ENCODE results near the gene CAND2. TPM values are rescaled to one million over a fixed set of nuclear protein-coding genes. Genes with fewer than 3 reads are reported as not detected.
A peak's percentile ranks its signal among the peaks of the same experiment; 100 is the strongest.
"Not testable (repeated sequence)": the region's sequence is repeated elsewhere in the genome, so short reads cannot be mapped to it uniquely, and the experiment has no call there.

The CAND2 gene
- total and polyA plus RNA-seq, 2 donors: 10.7 to 10.8 TPM

DNA sequence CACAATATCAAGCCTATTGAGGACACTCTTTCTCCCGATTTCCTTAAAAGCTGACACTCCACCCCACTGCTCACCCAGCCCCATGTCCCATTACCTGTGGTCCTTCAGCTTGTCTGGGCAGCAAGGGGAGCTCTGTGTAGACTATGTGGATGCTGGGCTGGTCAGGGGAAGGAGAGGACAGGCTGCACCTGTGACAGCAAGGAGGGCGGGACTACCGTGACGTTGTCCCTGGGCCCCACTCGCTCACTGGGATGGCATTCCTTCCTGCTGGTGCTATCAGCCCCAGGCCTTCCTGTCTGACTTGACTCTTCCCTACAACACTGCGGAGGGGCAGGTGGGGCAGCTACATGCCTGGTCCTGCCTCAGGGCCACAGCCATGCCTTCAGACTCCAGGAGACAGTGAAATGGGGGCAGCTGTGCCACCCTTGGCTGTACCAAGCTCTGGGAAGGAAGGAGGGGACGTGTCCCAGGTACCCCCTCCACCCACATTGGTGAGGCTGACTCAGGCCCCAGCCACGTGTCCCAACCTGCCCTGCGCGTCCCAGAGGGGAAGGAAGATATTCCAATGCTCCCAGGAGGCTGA is 37.3 kb upstream of the CAND2 start, which contains the start of gene TMEM40:
TSS of gene TMEM40 (minus strand) at position 163 of the 583 bp plus-strand sequence. CDS start 9,427 bp downstream, outside the sequence.
- peak within 1 kb of the TSS; percentile 87 for H3K27ac ChIP-seq (ENCODE audit: low read depth)
- WGBS: 84% methylated on average over 10 of the region's 10 CpGs
- DNase-seq (ENCODE audit: extremely low spot score): peak; percentile 74
- no peak within 1 kb of the TSS for H3K4me3 ChIP-seq (ENCODE audit: low read depth, low read length)
- H3K36me3 ChIP-seq (ENCODE audit: insufficient read depth): no peaks in the 10 kb centered on the region
- no peaks in the 10 kb centered on the region for H3K4me1 ChIP-seq (ENCODE audit: insufficient read depth)

DNA sequence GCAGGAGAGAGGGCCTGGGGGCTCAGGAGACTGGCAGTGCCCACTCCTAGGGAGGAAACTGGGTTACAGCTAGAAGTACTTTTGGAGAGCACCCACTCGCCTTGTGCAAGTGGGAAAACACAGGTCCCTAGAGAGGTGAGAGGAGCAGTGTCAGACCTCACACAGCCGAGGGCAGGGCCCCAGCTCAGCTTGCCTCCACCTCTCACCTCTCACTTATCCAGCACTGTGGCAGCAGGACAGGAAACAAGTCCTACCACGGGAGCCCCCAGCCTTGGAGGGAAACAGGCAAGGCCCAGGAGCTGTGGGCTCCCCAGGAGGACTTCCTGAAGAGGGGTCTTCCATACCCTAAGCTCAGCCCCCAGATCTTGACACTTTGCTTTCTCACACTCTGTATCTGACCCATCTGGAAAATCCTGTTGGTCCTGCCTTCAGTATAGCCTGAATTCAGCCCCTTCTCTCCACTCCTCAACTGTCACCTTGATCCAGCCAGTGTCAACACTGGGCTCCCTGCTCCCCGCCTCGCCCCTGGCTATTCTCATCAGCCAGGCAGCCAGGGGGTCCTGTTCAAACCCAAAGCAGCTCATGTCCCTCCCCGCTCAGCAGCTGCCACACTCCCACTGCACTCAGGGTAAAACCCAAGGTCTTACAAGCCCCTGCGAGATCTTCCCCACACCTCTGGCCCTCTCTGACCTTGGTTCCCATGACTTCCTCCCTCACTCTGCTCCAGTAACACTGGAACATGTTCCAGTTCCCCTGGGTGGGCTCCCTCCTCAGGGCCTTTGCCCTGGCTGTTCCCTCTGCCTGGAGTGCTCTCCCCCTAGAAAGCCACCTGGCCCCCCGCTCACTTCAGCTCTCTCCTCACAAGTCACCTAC is 36.6 kb upstream of the CAND2 start:
- Histone ChIP-seq H3K27ac (ENCODE audit: low read depth) (peak overlapping the region; percentile 64), H3K4me1 (ENCODE audit: insufficient read depth) (no peaks in the 10 kb centered on the region)
- DNase-seq (ENCODE audit: extremely low spot score): peak; percentile 55

DNA sequence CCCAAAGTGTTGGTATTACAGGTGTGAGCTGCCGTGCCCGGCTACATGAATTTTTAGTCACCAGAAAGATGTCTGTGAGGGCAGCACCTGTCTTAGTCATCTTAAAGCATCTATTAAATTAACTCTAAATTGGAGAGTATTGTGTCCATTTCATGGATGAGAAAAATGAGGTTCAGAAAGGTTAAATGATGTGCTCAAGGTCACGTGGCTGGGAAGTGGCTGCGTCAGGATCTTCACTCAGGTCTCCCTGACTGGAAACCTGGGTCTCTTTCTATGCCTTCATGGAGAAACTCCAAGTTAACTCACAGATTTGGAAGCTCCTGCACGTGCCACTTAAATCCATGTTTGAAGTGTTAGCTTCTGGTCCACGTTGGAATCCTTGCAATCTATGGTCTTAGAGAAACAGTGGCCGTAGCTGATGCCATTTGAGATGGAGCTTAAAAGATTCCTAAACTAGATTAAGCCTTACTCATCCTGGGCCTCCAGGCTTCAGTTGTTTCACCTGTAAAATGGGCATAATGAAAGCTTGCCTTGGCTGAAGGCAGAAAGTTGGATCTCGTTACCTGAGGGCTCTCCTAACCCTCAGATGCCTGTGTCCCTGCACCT is 32.2 kb upstream of the CAND2 start:
- Histone ChIP-seq H3K4me3 (ENCODE audit: low read depth, low read length) (no peak overlapping the region), H3K4me1 (ENCODE audit: insufficient read depth) (no peaks in the 10 kb centered on the region), H3K36me3 (ENCODE audit: insufficient read depth) (no peaks in the 10 kb centered on the region), H3K27ac (ENCODE audit: low read depth) (no peak overlapping the region)
- WGBS: 72% methylated on average over 8 of the region's 8 CpGs
- no peak for DNase-seq (ENCODE audit: extremely low spot score)

More for the DNA sequence above, 36.6 kb upstream of the CAND2 start:
- 76% methylated on average over 8 of the region's 8 CpGs for WGBS
- Histone ChIP-seq H3K36me3 (ENCODE audit: insufficient read depth) (no peaks in the 10 kb centered on the region), H3K4me3 (ENCODE audit: low read depth, low read length) (no peak overlapping the region)

DNA sequence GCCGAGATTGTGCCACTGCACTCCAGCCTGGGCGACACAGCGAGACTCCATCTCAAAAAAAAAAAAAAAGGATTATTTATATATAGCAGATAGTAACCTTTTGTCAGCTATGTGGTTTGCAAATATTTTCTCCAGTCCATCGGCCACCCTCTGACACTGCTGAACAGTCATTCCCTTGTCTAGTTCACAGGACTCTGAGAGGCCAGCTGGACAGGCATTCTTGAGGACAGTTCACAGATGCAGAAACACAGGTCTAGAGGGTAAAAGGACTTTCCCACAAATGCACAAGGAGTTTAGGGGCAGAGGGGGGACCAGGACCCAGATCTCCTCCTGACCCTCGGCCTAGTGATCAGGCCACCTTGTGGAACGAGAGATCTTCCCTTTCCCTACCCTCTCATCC is 29.9 kb upstream of the CAND2 start:
- no peak overlapping the region for H3K27ac ChIP-seq (ENCODE audit: low read depth)
- H3K4me1 ChIP-seq (ENCODE audit: insufficient read depth): no peaks in the 10 kb centered on the region
- no peaks in the 10 kb centered on the region for H3K36me3 ChIP-seq (ENCODE audit: insufficient read depth)
- no peak overlapping the region for H3K4me3 ChIP-seq (ENCODE audit: low read depth, low read length)
- DNase-seq (ENCODE audit: extremely low spot score): no peak
- 83% methylated on average over 6 of the region's 6 CpGs for WGBS

DNA sequence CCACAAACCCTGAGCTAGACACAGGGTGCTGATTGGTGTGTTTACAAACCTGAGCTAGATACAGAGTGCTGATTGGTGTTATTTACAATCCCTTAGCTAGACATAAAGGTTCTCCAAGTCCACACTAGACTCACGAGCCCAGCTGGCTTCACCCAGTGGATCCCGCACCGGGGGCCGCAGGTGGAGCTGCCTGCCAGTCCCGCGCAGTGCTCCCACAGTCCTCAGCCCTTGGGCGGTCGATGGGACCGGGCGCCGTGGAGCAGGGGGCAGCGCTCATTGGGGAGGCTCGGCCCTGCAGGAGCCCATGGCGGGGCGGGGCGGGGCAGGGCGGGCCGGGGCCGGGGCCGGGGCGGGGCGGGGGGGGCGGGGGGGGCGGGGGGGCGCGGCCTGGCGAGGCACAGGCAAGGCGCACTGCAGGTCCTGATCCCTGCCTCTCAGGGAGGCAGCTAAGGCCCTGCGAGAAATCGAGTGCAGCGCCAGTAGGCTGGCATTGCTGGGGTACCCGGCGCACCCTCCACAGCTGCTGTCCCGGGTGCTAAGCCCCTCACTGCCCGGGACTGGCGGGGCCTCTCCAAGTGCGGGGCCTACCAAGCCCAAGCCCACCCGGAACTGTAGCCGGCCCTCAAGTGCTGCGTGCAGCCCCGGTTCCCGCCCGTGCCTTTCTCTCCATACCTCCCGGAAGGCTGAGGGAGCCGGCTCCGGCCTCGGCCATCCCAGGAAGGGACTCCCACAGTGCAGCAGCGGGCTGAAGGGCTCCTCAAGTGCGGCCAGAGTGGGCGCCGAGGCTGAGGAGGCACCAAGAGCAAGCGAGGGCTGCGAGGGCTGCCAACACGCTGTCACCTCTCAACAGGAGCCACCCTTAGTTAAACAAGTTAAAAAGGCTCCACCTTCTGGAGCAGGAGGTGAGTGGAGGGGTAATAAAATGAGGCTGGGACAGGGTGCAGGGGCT is 27.6 kb upstream of the CAND2 start:
- 84% methylated on average over 52 of the region's 54 CpGs for WGBS
- no peaks in the 10 kb centered on the region for H3K36me3 ChIP-seq (ENCODE audit: insufficient read depth)
- DNase-seq (ENCODE audit: extremely low spot score): no peak
- no peak overlapping the region for H3K27ac ChIP-seq (ENCODE audit: low read depth)
- no peak overlapping the region for H3K4me3 ChIP-seq (ENCODE audit: low read depth, low read length)
- H3K4me1 ChIP-seq (ENCODE audit: insufficient read depth): no peaks in the 10 kb centered on the region

DNA sequence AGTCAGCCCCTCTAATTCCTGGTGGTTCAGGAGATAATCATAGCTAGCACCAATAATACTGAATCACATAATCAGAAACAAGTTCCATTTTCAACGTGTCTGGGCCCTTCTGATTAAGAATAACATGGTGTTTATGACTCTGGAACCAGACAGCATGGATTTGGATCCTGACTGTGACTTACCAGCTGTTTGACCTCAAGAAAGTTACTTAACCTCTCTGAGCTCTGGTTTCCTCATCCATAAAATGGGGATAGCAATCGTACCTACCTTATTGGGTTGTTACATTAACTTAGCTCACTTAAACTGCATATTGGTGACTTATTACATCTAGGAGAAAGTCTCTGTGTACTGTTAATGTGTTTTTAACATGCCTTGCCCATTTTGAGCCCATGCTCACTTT is 26.7 kb upstream of the CAND2 start:
- H3K4me1 ChIP-seq (ENCODE audit: insufficient read depth): no peaks in the 10 kb centered on the region
- no peak overlapping the region for H3K27ac ChIP-seq (ENCODE audit: low read depth)
- no peaks in the 10 kb centered on the region for H3K36me3 ChIP-seq (ENCODE audit: insufficient read depth)
- 78% methylated on average over 2 of the region's 2 CpGs for WGBS
- H3K4me3 ChIP-seq (ENCODE audit: low read depth, low read length): no peak overlapping the region
- DNase-seq (ENCODE audit: extremely low spot score): no peak

DNA sequence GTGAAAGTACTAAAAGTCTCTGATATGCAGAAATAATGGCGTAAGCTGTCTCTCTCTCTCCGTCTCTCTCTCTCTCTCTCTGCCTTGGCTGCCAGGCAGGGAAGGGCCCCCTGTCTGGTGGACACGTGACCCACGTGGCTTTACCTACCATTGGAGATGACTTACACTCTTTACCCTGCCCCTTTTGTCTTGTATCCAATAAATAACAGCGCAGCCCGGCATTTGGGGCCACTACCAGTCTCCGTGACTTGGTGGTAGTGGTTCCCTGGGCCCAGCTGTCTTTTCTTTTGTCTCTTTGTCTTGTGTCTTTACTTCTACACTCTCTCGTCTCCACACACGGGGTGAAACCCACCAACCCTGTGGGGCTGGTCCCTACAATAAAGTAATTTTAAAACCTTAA is 25.2 kb upstream of the CAND2 start:
- no peak for DNase-seq (ENCODE audit: extremely low spot score)
- Histone ChIP-seq H3K4me1 (ENCODE audit: insufficient read depth) (no peaks in the 10 kb centered on the region), H3K36me3 (ENCODE audit: insufficient read depth) (no peaks in the 10 kb centered on the region), H3K27ac (ENCODE audit: low read depth) (no peak overlapping the region), H3K4me3 (ENCODE audit: low read depth, low read length) (no peak overlapping the region)
- 91% methylated on average over 9 of the region's 9 CpGs for WGBS

DNA sequence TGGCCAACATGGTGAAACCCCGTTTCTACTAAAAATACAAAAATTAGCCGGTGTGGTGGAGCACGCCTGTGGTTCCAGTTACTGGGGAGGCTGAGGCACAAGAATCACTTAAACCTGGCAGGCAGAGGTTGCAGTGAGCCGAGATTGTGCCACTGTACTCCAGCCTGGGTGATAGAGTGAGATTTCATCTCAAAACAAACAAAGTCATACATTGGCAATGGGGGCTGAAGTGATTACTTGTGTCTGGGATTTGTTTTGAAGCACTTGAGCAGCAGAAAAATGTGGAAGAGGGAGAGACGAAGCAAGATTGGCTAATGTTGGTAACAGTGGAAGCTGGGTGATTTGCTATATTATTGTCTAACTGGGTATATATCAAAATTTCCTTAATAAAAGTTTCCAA is 24.0 kb upstream of the CAND2 start:
- H3K4me1 ChIP-seq (ENCODE audit: insufficient read depth): no peaks in the 10 kb centered on the region
- H3K36me3 ChIP-seq (ENCODE audit: insufficient read depth): no peaks in the 10 kb centered on the region
- 60% methylated on average over 5 of the region's 5 CpGs for WGBS
- no peak for DNase-seq (ENCODE audit: extremely low spot score)
- H3K4me3 ChIP-seq (ENCODE audit: low read depth, low read length): no peak overlapping the region
- no peak overlapping the region for H3K27ac ChIP-seq (ENCODE audit: low read depth)

DNA sequence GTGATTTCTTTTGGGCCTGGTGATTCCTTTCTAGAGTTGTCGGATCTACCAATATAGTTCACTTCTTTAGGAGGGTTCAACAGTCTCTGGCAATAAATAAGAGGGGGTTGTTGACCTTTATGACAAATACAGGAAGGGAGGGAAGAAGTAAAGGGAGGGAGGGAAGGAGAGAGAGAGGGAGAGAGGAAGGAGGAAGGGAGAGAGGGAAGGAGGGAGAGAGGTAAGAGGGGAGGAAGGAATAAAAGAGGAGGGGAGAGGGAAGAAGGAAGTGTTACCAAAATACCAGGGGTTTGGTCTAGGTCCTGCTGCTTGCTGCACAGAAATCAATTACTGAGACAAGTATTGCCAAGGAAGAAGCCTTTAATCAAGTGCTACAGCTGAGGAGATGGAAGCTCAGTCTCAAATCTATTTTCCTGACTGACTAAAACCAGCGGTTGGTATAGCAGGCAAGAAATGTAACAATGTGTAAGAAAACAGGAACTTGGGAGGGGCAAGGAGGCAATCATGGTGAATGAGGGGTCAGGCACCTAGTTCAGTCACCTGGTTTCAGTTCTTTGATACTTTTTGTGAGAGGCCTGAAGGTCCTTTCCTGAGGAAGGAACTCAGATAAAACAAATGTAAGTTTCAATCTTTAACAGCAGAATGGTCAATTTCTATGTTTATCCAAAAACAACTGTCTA is 23.3 kb upstream of the CAND2 start:
- 55% methylated on average over 2 of the region's 2 CpGs for WGBS
- Histone ChIP-seq H3K27ac (ENCODE audit: low read depth) (no peak overlapping the region), H3K4me3 (ENCODE audit: low read depth, low read length) (no peak overlapping the region), H3K36me3 (ENCODE audit: insufficient read depth) (no peaks in the 10 kb centered on the region), H3K4me1 (ENCODE audit: insufficient read depth) (no peaks in the 10 kb centered on the region)
- no peak for DNase-seq (ENCODE audit: extremely low spot score)

DNA sequence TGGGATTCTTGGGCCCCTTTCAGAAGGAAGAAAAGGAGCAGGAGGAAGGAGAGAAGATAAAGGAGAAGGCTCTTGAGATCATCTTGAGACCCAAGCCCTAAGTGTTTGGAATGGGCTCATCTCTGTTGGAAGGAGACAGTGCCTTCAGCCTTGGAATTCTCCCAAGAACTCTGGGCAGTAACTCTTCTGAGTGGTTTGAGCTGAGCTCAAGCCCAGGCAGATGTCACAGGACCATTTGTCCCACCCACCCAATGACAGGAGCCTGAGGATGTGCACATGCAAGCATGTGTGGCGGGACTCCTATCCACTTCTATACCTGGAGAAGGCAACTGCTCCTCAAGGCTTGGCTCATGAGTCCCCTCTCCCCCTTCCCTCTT is 22.8 kb upstream of the CAND2 start:
- no peaks in the 10 kb centered on the region for H3K4me1 ChIP-seq (ENCODE audit: insufficient read depth)
- no peak overlapping the region for H3K4me3 ChIP-seq (ENCODE audit: low read depth, low read length)
- H3K27ac ChIP-seq (ENCODE audit: low read depth): no peak overlapping the region
- WGBS: 100% methylated on average over 1 of the region's 1 CpG
- no peak for DNase-seq (ENCODE audit: extremely low spot score)
- no peaks in the 10 kb centered on the region for H3K36me3 ChIP-seq (ENCODE audit: insufficient read depth)

DNA sequence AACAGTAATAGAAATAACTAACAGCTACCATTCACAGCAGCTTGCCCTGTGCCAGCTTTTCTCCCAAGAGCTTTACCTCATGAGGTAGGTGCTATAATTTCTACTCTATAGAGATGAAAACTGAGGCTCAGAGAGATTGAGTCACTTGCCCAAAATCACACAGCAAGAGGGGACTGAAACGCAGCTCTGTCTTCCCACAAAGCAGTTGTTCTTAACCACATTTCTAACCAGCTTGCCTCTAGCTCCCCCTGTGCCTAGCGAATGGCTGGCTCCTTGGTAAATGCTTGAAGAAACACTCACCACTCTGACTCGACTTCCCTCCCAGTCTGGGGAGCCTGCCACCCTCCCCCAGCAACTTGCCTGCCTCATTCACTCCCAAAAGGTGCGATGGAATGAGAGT is 21.9 kb upstream of the CAND2 start:
- Histone ChIP-seq H3K4me3 (ENCODE audit: low read depth, low read length) (no peak overlapping the region), H3K36me3 (ENCODE audit: insufficient read depth) (no peaks in the 10 kb centered on the region), H3K27ac (ENCODE audit: low read depth) (no peak overlapping the region), H3K4me1 (ENCODE audit: insufficient read depth) (no peaks in the 10 kb centered on the region)
- DNase-seq (ENCODE audit: extremely low spot score): no peak
- WGBS: 86% methylated on average over 4 of the region's 4 CpGs

DNA sequence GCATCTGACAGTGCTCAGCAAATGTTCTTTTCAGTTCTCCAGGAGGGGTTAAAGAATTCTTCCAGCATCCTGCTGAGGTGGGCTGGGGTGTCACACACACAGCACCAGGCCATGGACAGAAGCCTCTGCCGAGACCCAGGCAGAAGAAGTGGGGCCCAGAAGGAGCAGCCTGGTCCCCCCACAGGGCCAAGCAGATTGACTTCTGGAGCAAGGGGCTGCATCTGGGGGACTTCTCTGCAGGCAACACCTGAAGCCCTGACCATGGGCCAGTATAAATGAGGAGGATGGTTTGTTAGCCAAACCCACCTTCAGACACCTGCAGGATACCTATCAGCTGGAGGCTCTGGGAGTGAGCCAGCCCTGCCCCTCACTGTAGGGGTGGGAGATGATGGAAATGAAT is 21.3 kb upstream of the CAND2 start:
- H3K27ac ChIP-seq (ENCODE audit: low read depth): no peak overlapping the region
- no peak for DNase-seq (ENCODE audit: extremely low spot score)
- no peaks in the 10 kb centered on the region for H3K4me1 ChIP-seq (ENCODE audit: insufficient read depth)
- H3K36me3 ChIP-seq (ENCODE audit: insufficient read depth): no peaks in the 10 kb centered on the region
- WGBS: 68% methylated on average over 1 of the region's 1 CpG
- no peak overlapping the region for H3K4me3 ChIP-seq (ENCODE audit: low read depth, low read length)

DNA sequence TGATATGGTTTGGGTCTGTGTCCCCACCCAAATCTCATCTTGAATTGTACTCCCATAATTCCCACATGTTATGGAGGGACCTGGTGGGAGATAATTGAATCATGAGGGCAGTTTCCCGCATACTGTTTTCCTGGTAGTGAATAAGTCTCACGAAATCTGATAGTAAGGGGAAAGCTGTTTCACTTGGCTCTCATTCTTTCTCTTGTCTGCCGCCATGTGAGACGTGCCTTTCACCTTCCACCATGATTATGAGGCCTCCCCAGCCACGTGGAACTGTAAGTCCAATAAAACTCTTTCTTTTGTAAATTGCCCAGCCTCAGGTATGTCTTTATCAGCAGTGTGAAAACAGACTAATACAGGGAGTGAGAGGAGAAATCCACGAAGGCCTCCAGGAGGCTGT is 20.5 kb upstream of the CAND2 start:
- not testable (repeated sequence) for H3K4me1 ChIP-seq (ENCODE audit: insufficient read depth); H3K36me3 ChIP-seq (ENCODE audit: insufficient read depth); DNase-seq (ENCODE audit: extremely low spot score); H3K27ac ChIP-seq (ENCODE audit: low read depth); H3K4me3 ChIP-seq (ENCODE audit: low read depth, low read length)
- WGBS: 71% methylated on average over 6 of the region's 6 CpGs

All from urinary bladder (tissue), 4 donors.